Mucosa of descending colon (tissue), 3 donors: Measurements from ENCODE around the gene DRG2. TPM values are rescaled to one million over a fixed set of nuclear protein-coding genes. Genes with fewer than 3 reads are reported as not detected.

Experiments
- ATAC-seq: fragments of 200-7000 bp; cut with Tn5 transposase; one replicate; pipeline ENCODE4 v1.9.1; 2020; ENCODE audit warnings: mild to moderate bottlenecking, moderate library complexity
- DNase-seq, 3 donors: peaks; one replicate each; pipeline ENCODE4 v3.0.0-alpha.2; 2020
- H3K36me3 ChIP-seq: fragments of 200-600 bp; one replicate; pipeline ENCODE4 v1.8.0; 2021; ENCODE audit warnings: low read depth, mild to moderate bottlenecking
- H3K4me1 ChIP-seq: fragments of 200-600 bp; one replicate; pipeline ENCODE4 v1.8.0; 2021; ENCODE audit warnings: low read depth, mild to moderate bottlenecking
- H3K4me3 ChIP-seq: fragments of 200-600 bp; one replicate; pipeline ENCODE4 v1.8.0; 2021; ENCODE audit warnings: mild to moderate bottlenecking
- H3K9me3 ChIP-seq: fragments of 200-600 bp; one replicate; pipeline ENCODE4 v1.8.0; 2021; ENCODE audit warnings: mild to moderate bottlenecking
- CTCF ChIP-seq: fragments of 200-600 bp; IDR thresholded peaks from one replicate; pipeline ENCODE4 v1.8.0; 2022; ENCODE audit warnings: antibody characterized with exemption, mild to moderate bottlenecking
- intact Hi-C, 2 donors: fragments of 100-400 bp; cut with DNase I in 1 of 2; cut with micrococcal nuclease in 1 of 2; formaldehyde crosslinking; loops; one replicate each; pipeline versions ENCODE4 v1.11.0 to v1.11.1; 2022; cut with DNase I, micrococcal nuclease
- total RNA-seq, 3 donors: library from RNA; stranded (reverse); fragmentation: NEBNext Ultra II Directional in 2 of 3; extraction: Animal tissue kit (Norgen Biotek cat#: 25700) in 2 of 3; gene quantifications; one replicate each; pipeline versions ENCODE4 v1.2.1 to v1.2.4, GENCODE V29; 2021 to 2023
- donor health status: DM: no; HTN: no; CAD: no; lungs with moderate emphysema.
- donor health status: DM: no; HTN: no; CAD: no.
- donor health status: DM: no; HTN: yes; CAD: no.

Gene DRG2
- total RNA-seq, 3 donors from 2014 or later = 28.9 to 32.8 (median 32.6) TPM

DNA sequence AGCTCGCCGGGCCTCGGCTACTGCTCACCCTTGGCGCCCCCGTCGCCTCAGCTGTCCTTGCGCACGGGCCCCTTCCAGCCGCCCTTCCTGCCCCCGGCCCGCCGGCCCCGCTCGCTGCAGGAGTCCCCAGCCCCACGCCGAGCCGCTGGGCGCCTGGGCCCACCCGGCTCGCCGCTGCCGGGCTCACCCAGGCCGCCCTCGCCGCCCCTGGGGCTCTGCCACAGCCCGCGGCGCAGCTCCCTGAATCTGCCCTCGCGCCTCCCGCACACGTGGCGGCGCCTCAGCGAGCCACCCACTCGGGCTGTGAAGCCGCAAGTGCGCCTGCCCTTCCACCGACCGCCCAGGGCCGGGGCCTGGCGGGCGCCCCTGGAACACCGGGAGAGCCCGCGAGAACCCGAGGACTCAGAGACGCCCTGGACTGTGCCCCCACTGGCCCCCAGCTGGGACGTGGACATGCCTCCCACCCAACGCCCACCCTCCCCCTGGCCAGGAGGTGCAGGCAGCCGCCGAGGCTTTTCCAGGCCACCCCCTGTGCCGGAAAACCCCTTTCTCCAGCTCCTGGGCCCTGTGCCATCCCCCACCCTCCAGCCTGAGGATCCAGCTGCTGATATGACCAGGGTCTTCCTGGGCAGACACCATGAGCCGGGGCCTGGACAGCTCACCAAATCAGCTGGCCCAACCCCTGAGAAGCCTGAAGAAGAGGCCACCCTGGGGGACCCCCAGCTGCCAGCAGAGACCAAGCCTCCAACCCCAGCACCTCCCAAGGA is 33.6 kb downstream of the DRG2 start:
- intact Hi-C loops = no loop called here
- Histone ChIP-seq H3K4me3 (no peak overlapping the region), H3K4me1 (no peaks in the 10 kb centered on the region), H3K36me3 (no peaks in the 10 kb centered on the region), H3K9me3 (peaks cover 3% of the 10 kb centered on the region)
- DNase-seq (no peak), ATAC-seq (no peak)
- no peak for TF ChIP-seq CTCF

GRCh38 chr17:18122990-18123753 is 35.4 kb downstream of the DRG2 start:
- Histone ChIP-seq H3K4me1 (no peaks in the 10 kb centered on the region), H3K4me3 (no peak overlapping the region), H3K9me3 (peaks cover 3% of the 10 kb centered on the region), H3K36me3 (no peaks in the 10 kb centered on the region)
- DNase-seq (no peak), ATAC-seq (no peak)
- intact Hi-C loops = no loop called here
- no peak for TF ChIP-seq CTCF

- Histone ChIP-seq H3K4me3 (no peak overlapping the region), H3K4me1 (no peaks in the 10 kb centered on the region), H3K36me3 (no peaks in the 10 kb centered on the region), H3K9me3 (peaks cover 3% of the 10 kb centered on the region)
- DNase-seq = no peak
- TF ChIP-seq CTCF = no peak
- no peak for ATAC-seq
- intact Hi-C loops = no loop called here
Measured at GRCh38 chr17:18124345-18125126, 36.8 kb downstream of the DRG2 start.

DNA sequence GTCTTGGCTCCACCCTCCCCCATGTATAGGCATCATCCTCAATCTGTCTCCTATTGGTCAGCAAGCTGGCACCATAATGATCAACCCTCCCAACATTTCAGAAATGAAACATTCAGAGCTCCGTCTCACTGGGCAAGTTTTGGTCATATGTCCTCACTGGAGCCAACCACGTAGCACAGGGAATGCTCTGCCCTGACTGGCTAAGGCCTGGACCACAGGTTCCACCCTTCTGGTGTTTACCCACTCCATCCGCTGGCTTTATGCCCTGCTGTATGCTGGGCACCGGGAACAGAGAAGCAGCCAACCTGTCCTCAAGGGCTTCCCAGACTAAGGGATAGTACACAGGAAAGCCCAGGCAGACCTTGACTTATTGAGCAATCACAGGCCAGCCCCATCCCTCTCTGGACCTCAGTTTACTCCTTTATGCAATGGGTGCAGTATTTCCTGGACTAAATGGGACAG is 41.3 kb downstream of the DRG2 start:
- DNase-seq (peak in 1 of 3 donors; percentile 45), ATAC-seq (peak; percentile 87)
- intact Hi-C loops = no loop called here

More for the DNA sequence above, 41.3 kb downstream of the DRG2 start:
- no peaks in the 10 kb centered on the region for H3K36me3 ChIP-seq
- H3K9me3 ChIP-seq = no peaks in the 10 kb centered on the region
- TF ChIP-seq CTCF = no peak
- H3K4me3 ChIP-seq = no peak overlapping the region
- H3K4me1 ChIP-seq = no peaks in the 10 kb centered on the region
